Epithelial cell of esophagus (primary cell): Measurements from ENCODE around the gene SLC24A4.

Experiments
- DNase-seq: peaks from one replicate; pipeline ENCODE4 v3.0.0; 2010; ENCODE audit warnings: low read depth
- H3K4me3 ChIP-seq: 2 replicates; pipeline ENCODE4 v1.5.1; 2011; ENCODE audit warnings: mild to moderate bottlenecking, low read length, control low read depth
- TF ChIP-seq, protein P1 (sequence below): IDR thresholded peaks from 2 replicates; pipeline ENCODE4 v1.5.1; 2011; ENCODE audit warnings: low read depth, mild to moderate bottlenecking, low read length, control low read depth, inconsistent platforms; ENCODE audit not compliant: insufficient read depth; ENCODE audit errors: missing control alignments

The SLC24A4 gene

DNA sequence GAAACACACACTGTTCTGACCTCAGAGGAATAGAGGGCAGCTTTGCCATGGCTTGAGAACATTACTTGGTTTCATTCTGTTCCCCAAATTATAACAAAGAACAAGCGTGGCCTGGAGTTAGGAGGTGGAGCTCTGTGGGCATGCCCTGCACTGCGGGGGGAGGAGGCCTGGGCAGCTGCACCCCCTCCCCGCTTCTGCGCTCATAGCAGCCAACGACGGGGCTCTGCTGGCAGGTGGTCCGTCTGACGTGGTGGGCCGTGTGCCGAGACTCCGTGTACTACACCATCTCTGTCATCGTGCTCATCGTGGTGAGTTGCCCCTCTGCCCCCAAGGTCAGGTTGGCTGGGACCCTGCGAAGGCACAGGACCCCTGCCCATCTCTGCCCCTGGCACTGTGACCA lies 120.2 kb downstream of the SLC24A4 start:
- TF ChIP-seq, protein P1, sequence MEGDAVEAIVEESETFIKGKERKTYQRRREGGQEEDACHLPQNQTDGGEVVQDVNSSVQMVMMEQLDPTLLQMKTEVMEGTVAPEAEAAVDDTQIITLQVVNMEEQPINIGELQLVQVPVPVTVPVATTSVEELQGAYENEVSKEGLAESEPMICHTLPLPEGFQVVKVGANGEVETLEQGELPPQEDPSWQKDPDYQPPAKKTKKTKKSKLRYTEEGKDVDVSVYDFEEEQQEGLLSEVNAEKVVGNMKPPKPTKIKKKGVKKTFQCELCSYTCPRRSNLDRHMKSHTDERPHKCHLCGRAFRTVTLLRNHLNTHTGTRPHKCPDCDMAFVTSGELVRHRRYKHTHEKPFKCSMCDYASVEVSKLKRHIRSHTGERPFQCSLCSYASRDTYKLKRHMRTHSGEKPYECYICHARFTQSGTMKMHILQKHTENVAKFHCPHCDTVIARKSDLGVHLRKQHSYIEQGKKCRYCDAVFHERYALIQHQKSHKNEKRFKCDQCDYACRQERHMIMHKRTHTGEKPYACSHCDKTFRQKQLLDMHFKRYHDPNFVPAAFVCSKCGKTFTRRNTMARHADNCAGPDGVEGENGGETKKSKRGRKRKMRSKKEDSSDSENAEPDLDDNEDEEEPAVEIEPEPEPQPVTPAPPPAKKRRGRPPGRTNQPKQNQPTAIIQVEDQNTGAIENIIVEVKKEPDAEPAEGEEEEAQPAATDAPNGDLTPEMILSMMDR = no peak
- DNase-seq = no peak
- no peak overlapping the region for H3K4me3 ChIP-seq

DNA sequence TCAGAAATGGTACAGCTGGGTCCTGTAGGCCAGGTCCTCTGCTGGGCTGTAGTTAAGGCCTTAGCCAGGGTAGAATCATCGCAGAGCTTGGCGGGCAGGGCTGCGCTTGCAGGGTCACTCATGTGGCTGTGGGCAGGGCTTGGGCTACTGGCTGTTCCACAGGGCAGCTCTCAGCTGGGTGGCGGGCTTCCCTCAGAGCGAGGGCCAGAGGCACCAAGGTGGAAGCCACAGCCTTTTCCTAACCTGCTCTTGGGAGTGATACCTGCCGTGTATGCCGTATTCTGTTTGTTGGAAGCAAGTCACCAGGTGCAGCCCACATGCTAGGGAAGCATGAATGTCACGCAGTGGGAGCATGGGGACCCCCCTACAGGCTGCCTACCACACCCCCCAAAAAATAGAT lies 120.8 kb downstream of the SLC24A4 start:
- no peak for DNase-seq
- TF ChIP-seq, protein P1 = no peak
- no peak overlapping the region for H3K4me3 ChIP-seq

DNA sequence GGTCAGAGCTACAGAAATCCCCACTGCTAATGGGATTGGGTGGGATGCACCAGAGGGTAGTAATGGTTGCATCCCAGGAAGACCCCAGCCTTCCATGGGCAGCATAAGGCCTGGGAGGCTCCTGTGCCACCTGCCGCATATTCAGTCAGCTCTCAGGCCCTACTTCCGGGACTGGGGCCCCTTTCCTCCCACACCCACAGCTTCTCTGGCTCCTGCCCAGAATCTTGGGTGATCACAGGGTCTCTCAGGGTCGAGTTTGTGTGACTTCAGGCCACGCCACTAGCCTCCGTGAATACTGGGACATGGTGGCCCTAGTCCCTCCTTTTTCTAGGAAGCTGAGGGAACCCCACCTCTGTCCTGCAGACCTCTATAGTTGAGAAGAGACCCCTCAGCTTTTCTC lies 123.8 kb downstream of the SLC24A4 start:
- H3K4me3 ChIP-seq = no peak overlapping the region
- no peak for DNase-seq
- TF ChIP-seq, protein P1 = no peak

DNA sequence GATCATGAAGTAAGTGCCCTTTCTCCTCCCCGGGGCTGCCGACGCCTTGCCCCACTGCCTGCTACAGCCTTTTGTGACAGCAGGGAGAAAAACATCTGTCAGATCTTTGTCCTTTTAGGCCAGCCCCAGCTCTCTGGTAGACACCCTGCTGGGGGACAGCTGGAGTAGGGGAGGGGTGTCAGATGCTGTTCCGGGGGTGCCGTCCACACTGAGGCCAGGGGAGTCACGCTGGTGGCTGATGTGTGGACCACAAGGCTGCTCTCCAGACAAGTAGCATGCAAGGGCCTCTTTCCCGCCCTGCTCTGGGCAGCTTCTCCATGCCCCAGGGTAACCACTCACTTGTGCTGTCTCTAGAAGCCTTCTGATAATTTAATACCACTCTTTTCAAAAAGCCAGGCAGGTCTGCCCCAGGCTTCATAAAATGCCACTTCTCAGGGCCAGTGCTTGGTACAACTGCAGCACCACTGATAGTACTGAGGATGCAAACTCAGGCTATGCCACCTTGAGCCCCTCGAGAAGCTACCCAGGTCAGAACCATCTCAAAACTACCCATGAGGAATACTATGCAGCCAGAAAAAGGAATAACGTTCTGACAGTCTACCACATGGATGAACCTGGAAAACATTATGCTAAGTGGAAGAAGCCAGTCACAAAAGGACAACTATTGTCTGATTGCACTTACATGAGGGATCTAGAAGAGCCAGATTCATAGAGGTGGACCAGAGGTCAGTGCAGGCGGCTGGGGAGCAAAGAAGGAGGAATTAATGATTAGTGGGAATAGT lies 124.6 kb downstream of the SLC24A4 start:
- TF ChIP-seq, protein P1 = no peak
- no peak overlapping the region for H3K4me3 ChIP-seq
- DNase-seq = no peak

DNA sequence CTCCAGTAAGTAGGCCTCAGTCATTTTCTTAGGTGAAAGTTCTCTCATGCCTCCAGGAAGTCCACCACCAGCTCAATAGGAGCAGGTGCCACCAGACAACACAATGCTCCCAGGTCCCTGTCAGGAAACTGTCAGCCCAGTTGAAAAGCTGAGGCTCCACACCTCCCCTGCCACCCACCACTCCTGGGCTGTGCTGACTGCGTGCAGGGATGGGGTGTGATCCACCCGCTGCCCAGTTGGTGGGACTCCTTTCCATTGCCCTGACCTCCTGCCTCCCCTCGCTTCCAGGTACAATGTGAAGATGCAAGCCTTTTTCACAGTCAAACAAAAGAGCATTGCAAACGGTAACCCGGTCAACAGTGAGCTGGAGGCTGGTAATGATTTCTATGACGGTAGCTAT lies 125.8 kb downstream of the SLC24A4 start:
- DNase-seq = no peak
- TF ChIP-seq, protein P1 = no peak
- no peak overlapping the region for H3K4me3 ChIP-seq

DNA sequence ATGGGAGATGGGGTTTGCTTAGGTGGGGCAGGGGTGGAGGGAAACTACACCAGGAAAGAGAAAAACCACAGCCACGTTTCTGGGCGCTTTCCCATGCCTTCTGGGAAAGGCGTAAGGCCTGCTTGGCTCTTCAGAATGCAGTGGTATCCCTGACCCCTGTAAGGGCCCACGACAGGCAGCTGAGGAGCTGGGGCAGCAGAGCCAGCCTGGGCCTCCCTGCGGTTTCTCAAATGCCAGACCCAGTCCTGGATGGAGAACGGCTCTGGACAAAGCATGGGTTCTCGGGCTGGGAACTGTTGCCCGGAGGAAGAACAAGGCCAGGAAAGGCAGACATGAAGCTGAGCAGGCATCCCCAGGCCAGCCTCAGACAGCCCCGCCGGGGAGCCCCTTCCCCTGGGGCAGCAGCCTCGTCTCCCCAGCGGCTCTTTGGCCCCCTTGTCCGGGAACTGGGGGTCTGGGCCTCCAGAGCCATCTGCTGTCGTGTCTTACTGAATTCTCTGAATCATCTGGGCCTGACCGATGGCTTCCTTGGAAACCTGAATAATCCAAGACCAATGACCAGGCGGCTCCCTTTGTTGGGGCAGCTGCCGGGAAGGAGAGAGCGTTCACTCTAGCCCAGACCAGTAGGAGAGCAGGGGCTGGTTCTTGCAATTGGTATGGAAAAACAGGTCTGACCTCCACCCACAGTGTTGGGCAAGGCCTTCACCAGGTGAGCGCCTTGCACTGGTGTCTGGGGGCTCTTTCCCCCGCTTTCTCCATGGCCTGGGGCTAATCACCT lies 126.6 kb downstream of the SLC24A4 start:
- TF ChIP-seq, protein P1 = no peak
- no peak for DNase-seq

More for the DNA sequence above, 126.6 kb downstream of the SLC24A4 start:
- H3K4me3 ChIP-seq = no peak overlapping the region
